Prostate gland (tissue), 2 donors: ENCODE data around the gene VARS2. TPM values are rescaled to one million over a fixed set of nuclear protein-coding genes. Genes with fewer than 3 reads are reported as not detected.

Experiments
- DNase-seq: peaks from one replicate; pipeline ENCODE4 v3.0.0-alpha.2; 2019; ENCODE audit warnings: low spot score
- H3K27ac ChIP-seq, 2 donors: fragments of 200-600 bp; sonication (generic); 2 replicates each; pipeline ENCODE4 v1.5.1; 2017 to 2019
- H3K27me3 ChIP-seq: fragments of 200-600 bp; sonication (generic); replicated peaks from 2 replicates; pipeline ENCODE4 v1.5.1; 2019; ENCODE audit not compliant: insufficient read depth
- H3K36me3 ChIP-seq, 2 donors: fragments of 200-600 bp; sonication (generic); 1 replicate in 1 of 2; 2 replicates in 1 of 2; pipeline versions ENCODE4 v1.5.1 to v1.8.1; 2017 to 2019
- H3K4me1 ChIP-seq: fragments of 200-600 bp; sonication (generic); replicated peaks from 2 replicates; pipeline ENCODE4 v1.5.1; 2019
- H3K4me3 ChIP-seq, 2 donors: fragments of 200-600 bp; sonication (generic); 2 replicates each; pipeline ENCODE4 v1.5.1; 2017 to 2019
- H3K9me3 ChIP-seq: fragments of 200-600 bp; sonication (generic); 2 replicates; pipeline ENCODE4 v1.5.1; 2017
- CTCF ChIP-seq, 4 experiments: fragments of 200-600 bp in 2 of 4; fragments of 450-650 bp in 2 of 4; sonication (generic) in 2 of 4; IDR thresholded peaks; 1 replicate in 3 of 4; 2 replicates in 1 of 4; pipeline ENCODE4 v1.5.1; 2016 to 2019; ENCODE audit warnings: antibody characterized with exemption in 4 of 4, mild to moderate bottlenecking in 2 of 4, moderate library complexity in 2 of 4
- POLR2A ChIP-seq: fragments of 450-650 bp; IDR thresholded peaks from one replicate; pipeline ENCODE4 v1.6.1; 2016; ENCODE audit warnings: antibody characterized with exemption, mild to moderate bottlenecking
- POLR2AphosphoS5 ChIP-seq: sonication (generic); formaldehyde crosslinking; IDR thresholded peaks from one replicate; pipeline ENCODE4 v1.6.1; 2017; ENCODE audit warnings: antibody characterized with exemption
- WGBS: methylation state at CpG from one replicate; pipeline ENCODE4 v1.1.5; 2018; 5-methylcytosine and 5-hydroxymethylcytosine counted together
- intact Hi-C: fragments of 100-400 bp; cut with DNase I; formaldehyde crosslinking; loops from one replicate; pipeline ENCODE4 v1.14.2; 2022
- total RNA-seq, 2 donors: library from RNA; depleted of rRNA; stranded (reverse); fragments of >200 nt; gene quantifications; one replicate each; pipeline ENCODE4 v1.1.0, GENCODE V29; 2016

The VARS2 gene
- total RNA-seq, 2 donors from 2014 or later, result 15.8 to 27.0 TPM

GRCh38 chr6:30877419-30878262 is 36.4 kb upstream of the VARS2 start:
- TF ChIP-seq CTCF (IDR thresholded peaks at IDR 0.05), result peak; percentile 77 to 96 (median 92)
- peak; percentile 84 for TF ChIP-seq POLR2AphosphoS5
- peak; percentile 29 for TF ChIP-seq POLR2A
- H3K9me3 ChIP-seq, result no peaks in the 10 kb centered on the region
- intact Hi-C loops, result loop anchor here (1.0 to 5.0 kb wide), 3 partner anchors 49 to 150 kb away; partner anchors contain the start of genes FLOT1 and IER3
- H3K4me1 ChIP-seq, result peaks cover 18% of the 10 kb centered on the region
- DNase-seq, result peak; percentile 91
- peak overlapping the region; percentile 22 to 27 for H3K4me3 ChIP-seq
- H3K36me3 ChIP-seq, result no peaks in the 10 kb centered on the region
- peak overlapping the region; percentile 77 to 88 for H3K27ac ChIP-seq
- WGBS, result 11% methylated on average over 15 of the region's 15 CpGs
- no peaks in the 10 kb centered on the region for H3K27me3 ChIP-seq

- no peak for DNase-seq
- WGBS, result 86% methylated on average over 8 of the region's 8 CpGs
- Histone ChIP-seq H3K4me3 (no peak overlapping the region), H3K27me3 (no peaks in the 10 kb centered on the region), H3K4me1 (peaks cover 19% of the 10 kb centered on the region), H3K9me3 (no peaks in the 10 kb centered on the region), H3K27ac (no peak overlapping the region), H3K36me3 (no peaks in the 10 kb centered on the region)
- TF ChIP-seq POLR2AphosphoS5 (no peak), CTCF (IDR thresholded peaks at IDR 0.05) (no peak), POLR2A (no peak)
- intact Hi-C loops, result loop anchor here (5.0 kb wide), 3 partner anchors 138 to 203 kb away; partner anchors contain the start of genes FLOT1 and IER3
Measured at GRCh38 chr6:30879684-30880427, 34.2 kb upstream of the VARS2 start.

GRCh38 chr6:30880698-30881252 is 33.3 kb upstream of the VARS2 start:
- Histone ChIP-seq H3K27ac (peak overlapping the region; percentile 93 to 96), H3K4me3 (no peak overlapping the region), H3K36me3 (no peaks in the 10 kb centered on the region), H3K4me1 (peaks cover 19% of the 10 kb centered on the region), H3K27me3 (no peaks in the 10 kb centered on the region), H3K9me3 (no peaks in the 10 kb centered on the region)
- intact Hi-C loops, result loop anchor here (5.0 kb wide), 1 partner anchor 203 kb away; no protein-coding TSS in a partner anchor
- TF ChIP-seq POLR2A, result no peak
- TF ChIP-seq POLR2AphosphoS5, result no peak
- TF ChIP-seq CTCF (IDR thresholded peaks at IDR 0.05), result no peak
- 51% methylated on average over 16 of the region's 16 CpGs for WGBS
- no peak for DNase-seq

GRCh38 chr6:30881392-30882203 is 32.4 kb upstream of the VARS2 start:
- intact Hi-C loops, result loop anchor here (5.0 kb wide), 1 partner anchor 204 kb away; no protein-coding TSS in a partner anchor
- Histone ChIP-seq H3K4me1 (peaks cover 14% of the 10 kb centered on the region), H3K27ac (peak overlapping the region; percentile 93 to 96), H3K27me3 (no peaks in the 10 kb centered on the region), H3K4me3 (no peak overlapping the region), H3K36me3 (no peaks in the 10 kb centered on the region), H3K9me3 (no peaks in the 10 kb centered on the region)
- no peak for DNase-seq
- WGBS, result 53% methylated on average over 14 of the region's 14 CpGs
- TF ChIP-seq CTCF (IDR thresholded peaks at IDR 0.05) (no peak), POLR2A (peak; percentile 25)
